H1 (cell line): Measurements from ENCODE around the gene FAM151A. TPM values are rescaled to one million over a fixed set of nuclear protein-coding genes. Genes with fewer than 3 reads are reported as not detected.

ENCODE experiments used
- CTCF ChIA-PET: fragments of 300-600 bp; sonication (Branson Sonifier 250); formaldehyde crosslinking; loops from one replicate; lab custom pipeline; 2021; ENCODE audit not compliant: partially characterized antibody; lab: Charles Lee
- POLR2A ChIA-PET: fragments of 300-600 bp; sonication (Branson Sonifier 250); formaldehyde crosslinking; loops from one replicate; lab custom pipeline; 2021; ENCODE audit warnings: inconsistent platforms; ENCODE audit not compliant: partially characterized antibody; lab: Charles Lee
- DNase-seq, 2 experiments: peaks; one replicate each; pipeline versions ENCODE4 v3.0.0 to v3.0.0-alpha.2; 2010 to 2022; ENCODE audit warnings: low spot score in 2 of 2, low read depth in 1 of 2, mixed read lengths in 1 of 2
- FAIRE-seq: peaks from 2 replicates; lab custom pipeline; 2011; peaks lifted over from hg19 to GRCh38; lab: Jason Lieb, UNC
- H2AFZ ChIP-seq: 2 replicates; pipeline ENCODE4 v1.8.1; 2012; ENCODE audit warnings: low read length, inconsistent platforms
- H2AK5ac ChIP-seq: 2 replicates; pipeline ENCODE4 v1.6.1; 2013; ENCODE audit warnings: low read depth, low read length
- H2BK120ac ChIP-seq: replicated peaks from 2 replicates; pipeline ENCODE3; 2013; ENCODE audit warnings: low read depth, low read length, inconsistent platforms
- H2BK12ac ChIP-seq: 2 replicates; pipeline ENCODE4 v1.6.1; 2013; ENCODE audit warnings: low read depth, low read length
- H2BK15ac ChIP-seq: 2 replicates; pipeline ENCODE4 v1.6.1; 2013; ENCODE audit warnings: low read length
- H2BK20ac ChIP-seq: 2 replicates; pipeline ENCODE4 v1.6.1; 2013; ENCODE audit warnings: low read length
- H2BK5ac ChIP-seq: 2 replicates; pipeline ENCODE4 v1.6.1; 2013; ENCODE audit warnings: low read depth, low read length
- H3K14ac ChIP-seq: 2 replicates; pipeline ENCODE4 v1.6.1; 2013; ENCODE audit warnings: inconsistent platforms; ENCODE audit not compliant: insufficient read length
- H3K18ac ChIP-seq: 2 replicates; pipeline ENCODE4 v1.6.1; 2013; ENCODE audit warnings: low read length; ENCODE audit errors: extremely low read depth
- H3K23ac ChIP-seq: 2 replicates; pipeline ENCODE4 v1.6.1; 2013; ENCODE audit warnings: inconsistent platforms; ENCODE audit not compliant: insufficient read length
- H3K23me2 ChIP-seq: 2 replicates; pipeline ENCODE4 v1.6.1; 2013; ENCODE audit warnings: low read depth, low read length
- H3K27ac ChIP-seq: 2 replicates; pipeline ENCODE4 v1.6.1; 2011; ENCODE audit warnings: low read depth, low read length, inconsistent platforms
- H3K27me3 ChIP-seq, 4 experiments: replicated peaks in 1 of 4; 1 replicate in 1 of 4; 2 replicates in 3 of 4; pipeline versions ENCODE4 v1.6.1 to v1.8.1; 2011 to 2013; ENCODE audit warnings: low read length in 3 of 4, mild to moderate bottlenecking in 3 of 4, inconsistent platforms in 2 of 4, mixed read lengths in 2 of 4, moderate library complexity in 1 of 4; ENCODE audit not compliant: control insufficient read depth in 3 of 4, insufficient read depth in 3 of 4; ENCODE audit errors: extremely low read depth in 1 of 4
- H3K36me3 ChIP-seq, 4 experiments: 2 replicates each; pipeline versions ENCODE4 v1.6.1 to v1.8.1; 2011 to 2013; ENCODE audit warnings: mild to moderate bottlenecking in 4 of 4, low read length in 3 of 4, moderate library complexity in 2 of 4, control low read depth in 1 of 4, inconsistent platforms in 1 of 4; ENCODE audit not compliant: insufficient read depth in 4 of 4, control insufficient read depth in 2 of 4
- H3K4ac ChIP-seq: replicated peaks from 2 replicates; pipeline ENCODE3; 2013; ENCODE audit warnings: low read length, low read depth, mixed read lengths, inconsistent platforms; ENCODE audit not compliant: insufficient read length
- H3K4me1 ChIP-seq, 4 experiments: replicated peaks in 1 of 4; 1 replicate in 1 of 4; 2 replicates in 3 of 4; pipeline versions ENCODE4 v1.6.1 to v1.8.1; 2011 to 2013; ENCODE audit warnings: low read length in 3 of 4, inconsistent platforms in 2 of 4, mixed read lengths in 1 of 4; ENCODE audit not compliant: insufficient read depth in 4 of 4, control insufficient read depth in 3 of 4
- H3K4me2 ChIP-seq, 2 experiments: 2 replicates each; pipeline versions ENCODE4 v1.6.1 to v1.8.1; 2011 to 2013; ENCODE audit warnings: low read depth in 2 of 2, low read length in 2 of 2, control low read depth in 1 of 2, inconsistent platforms in 1 of 2, mild to moderate bottlenecking in 1 of 2; ENCODE audit not compliant: insufficient read depth in 1 of 2
- H3K4me3 ChIP-seq, 4 experiments: fragments of 200-600, 300-600 bp in 1 of 4; sonication (generic), shearing (Covaris generic), sonication (Bioruptor Twin) in 1 of 4; 2 replicates each; pipeline versions ENCODE4 v1.5.1 to v1.8.1; 2011 to 2016; ENCODE audit warnings: low read length in 4 of 4, low read depth in 3 of 4, control low read depth in 2 of 4, inconsistent platforms in 2 of 4, mild to moderate bottlenecking in 2 of 4, mixed read lengths in 1 of 4, moderate library complexity in 1 of 4; ENCODE audit not compliant: insufficient read depth in 2 of 4; ENCODE audit errors: extremely low read depth in 1 of 4
- H3K56ac ChIP-seq: replicated peaks from 2 replicates; pipeline ENCODE3; 2013; ENCODE audit warnings: low read depth, mild to moderate bottlenecking, mixed read lengths, low read length, inconsistent platforms; ENCODE audit not compliant: insufficient read length
- H3K79me1 ChIP-seq: 2 replicates; pipeline ENCODE4 v1.6.1; 2013; ENCODE audit warnings: low read depth, low read length, control low read depth
- H3K79me2 ChIP-seq, 2 experiments: 2 replicates each; pipeline versions ENCODE4 v1.6.1 to v1.8.1; 2012 to 2013; ENCODE audit warnings: low read length in 2 of 2, mild to moderate bottlenecking in 2 of 2, inconsistent platforms in 1 of 2; ENCODE audit not compliant: insufficient read depth in 2 of 2, control insufficient read depth in 1 of 2
- H3K9ac ChIP-seq, 4 experiments: replicated peaks in 1 of 4; 1 replicate in 1 of 4; 2 replicates in 3 of 4; pipeline versions ENCODE4 v1.6.1 to v1.8.1; 2011 to 2013; ENCODE audit warnings: low read depth in 3 of 4, low read length in 3 of 4, control low read depth in 2 of 4, mild to moderate bottlenecking in 2 of 4, moderate library complexity in 2 of 4, inconsistent platforms in 1 of 4; ENCODE audit errors: extremely low read depth in 1 of 4
- H3K9me3 ChIP-seq, 2 experiments: 2 replicates each; pipeline versions ENCODE4 v1.6.1 to v1.8.1; 2012 to 2013; ENCODE audit warnings: mild to moderate bottlenecking in 2 of 2, moderate library complexity in 2 of 2, control low read depth in 1 of 2, inconsistent platforms in 1 of 2, low read depth in 1 of 2, low read length in 1 of 2, mixed read lengths in 1 of 2; ENCODE audit not compliant: insufficient read depth in 2 of 2
- H4K20me1 ChIP-seq, 2 experiments: replicated peaks in 1 of 2; 2 replicates each; pipeline versions ENCODE3 to v1.8.1; 2011 to 2013; ENCODE audit warnings: inconsistent platforms in 2 of 2, low read length in 2 of 2, mild to moderate bottlenecking in 1 of 2; ENCODE audit not compliant: insufficient read depth in 2 of 2, control insufficient read depth in 1 of 2
- H4K5ac ChIP-seq: 2 replicates; pipeline ENCODE4 v1.6.1; 2013; ENCODE audit warnings: low read length, low read depth, mixed read lengths, inconsistent platforms; ENCODE audit not compliant: insufficient read length
- H4K8ac ChIP-seq: 2 replicates; pipeline ENCODE4 v1.8.0; 2013; ENCODE audit warnings: mild to moderate bottlenecking, moderate library complexity, low read length, inconsistent platforms; ENCODE audit not compliant: insufficient read depth; ENCODE audit errors: extremely low read depth
- H4K91ac ChIP-seq: replicated peaks from 2 replicates; pipeline ENCODE3; 2013; ENCODE audit warnings: low read length, mixed read lengths, inconsistent platforms; ENCODE audit not compliant: insufficient read length
- EP300 ChIP-seq, 2 experiments: IDR thresholded peaks; 1 replicate in 1 of 2; 2 replicates in 1 of 2; pipeline ENCODE4 v1.6.1; 2011 to 2012; ENCODE audit warnings: low read depth in 2 of 2, low read length in 2 of 2, mild to moderate bottlenecking in 2 of 2, borderline replicate concordance in 1 of 2, inconsistent platforms in 1 of 2, moderate library complexity in 1 of 2
- MAX ChIP-seq: IDR thresholded peaks from 2 replicates; pipeline ENCODE4 v1.6.1; 2012; ENCODE audit warnings: inconsistent platforms
- NANOG ChIP-seq: IDR thresholded peaks from 2 replicates; pipeline ENCODE4 v1.6.1; 2011; ENCODE audit warnings: low read length, low read depth, mild to moderate bottlenecking, inconsistent platforms; ENCODE audit not compliant: insufficient read depth, poor library complexity, severe bottlenecking
- NRF1 ChIP-seq: IDR thresholded peaks from 2 replicates; pipeline ENCODE4 v1.6.1; 2011; ENCODE audit warnings: mild to moderate bottlenecking, low read depth, low read length, improper control_type of control experiment
- POLR2AphosphoS5 ChIP-seq: IDR thresholded peaks from 2 replicates; pipeline ENCODE4 v1.6.1; 2011; ENCODE audit warnings: low read depth, low read length
- RBBP5 ChIP-seq: IDR thresholded peaks from 2 replicates; pipeline ENCODE4 v1.7.1; 2012; ENCODE audit warnings: low read depth, mild to moderate bottlenecking, inconsistent platforms, low read length, moderate library complexity, borderline replicate concordance
- TAF7 ChIP-seq: optimal IDR thresholded peaks from 2 replicates; pipeline ENCODE3; 2011; ENCODE audit warnings: low read depth, mild to moderate bottlenecking, inconsistent platforms, low read length, moderate library complexity, borderline replicate concordance
- TBP ChIP-seq: IDR thresholded peaks from 2 replicates; pipeline ENCODE4 v1.6.1; 2011; ENCODE audit warnings: low read depth, low read length, improper control_type of control experiment
- TEAD4 ChIP-seq: IDR thresholded peaks from 2 replicates; pipeline ENCODE4 v1.6.1; 2012; ENCODE audit warnings: low read depth, low read length, inconsistent platforms, mixed read lengths
- WGBS, 2 experiments: shearing (Covaris generic) in 1 of 2; methylation state at CpG; one replicate each; pipeline versions ENCODE4 v1.1.6 to v1.1.7; 2013 to 2015; ENCODE audit warnings: low lambda C conversion rate in 2 of 2, mixed read lengths in 2 of 2, inconsistent platforms in 1 of 2, low coverage in 1 of 2, missing lambda C conversion rate in 1 of 2; ENCODE audit not compliant: insufficient replicate concordance in 2 of 2, insufficient coverage in 1 of 2, insufficient read length in 1 of 2; ENCODE audit errors: extremely low coverage in 1 of 2, missing lambda C conversion rate in 1 of 2; 5-methylcytosine and 5-hydroxymethylcytosine counted together
- polyA plus RNA-seq, 7 experiments: library from polyadenylated mRNA; depleted of rRNA in 3 of 7; stranded (reverse) in 5 of 7; unstranded in 2 of 7; fragments of >200 nt in 5 of 7; fragments of 200-250 nt in 2 of 7; gene quantifications; 1 replicate in 5 of 7; 2 replicates in 1 of 7; 4 replicates in 1 of 7; pipeline versions ENCODE4 v1.2.1 to v1.2.3, GENCODE V29; 2011 to 2013; ENCODE audit warnings: missing spikeins in 2 of 7, mixed read lengths in 2 of 7
- total RNA-seq: library from RNA; stranded (reverse); fragmentation: NEBNext Ultra II Directional; extraction: Animal tissue kit (Norgen Biotek cat#: 25700); gene quantifications from 2 replicates; pipeline ENCODE4 v1.2.1, GENCODE V29; 2021

The FAM151A gene
- total and polyA plus RNA-seq, 2 of the 8 experiments (the other 6 are each of a cell fraction or from before 2014, with no cell fraction given) = not detected

GRCh38 chr1:54658164-54658913 lies 35.0 kb upstream of the FAM151A start:
- H3K4me1 ChIP-seq = no peaks in the 10 kb centered on the region
- POLR2A ChIA-PET = no interaction called here
- H3K79me1 ChIP-seq = no peaks in the 10 kb centered on the region
- 69% methylated on average over 2 of the region's 2 CpGs; no CpG with 5 or more reads in 1 of the 2 experiments for WGBS, 2 experiments
- H3K56ac ChIP-seq = no peak overlapping the region
- H4K20me1 ChIP-seq = no peaks in the 10 kb centered on the region
- no peak overlapping the region for H2AK5ac ChIP-seq
- no peaks in the 10 kb centered on the region for H3K36me3 ChIP-seq
- H4K91ac ChIP-seq = no peak overlapping the region
- H2AFZ ChIP-seq = no peak overlapping the region
- no peak for TF ChIP-seq NRF1
- no peak for TF ChIP-seq NANOG
- TF ChIP-seq TBP = no peak
- no peak for TF ChIP-seq MAX
- TF ChIP-seq TEAD4 = no peak
- no peak for TF ChIP-seq POLR2AphosphoS5
- TF ChIP-seq RBBP5 = no peak
- TF ChIP-seq TAF7 = no peak
- TF ChIP-seq EP300 (IDR thresholded peaks at IDR 0.05; ENCODE audit: borderline replicate concordance in 1 of 2, low read depth in 2 of 2, low read length in 2 of 2) = no peak
- no peaks in the 10 kb centered on the region for H3K23me2 ChIP-seq
- CTCF ChIA-PET = interaction anchor here (0.5 to 1.5 kb wide), 3 partner anchors 10 to 1105 kb away, joined by 3 to 8 read pairs (median 3); no protein-coding TSS in a partner anchor
- H2BK20ac ChIP-seq = no peak overlapping the region
- H3K14ac ChIP-seq = no peak overlapping the region
- H3K23ac ChIP-seq = no peak overlapping the region
- no peak overlapping the region for H3K18ac ChIP-seq
- no peak overlapping the region for H2BK5ac ChIP-seq
- H3K27ac ChIP-seq = no peak overlapping the region
- H4K8ac ChIP-seq = no peak overlapping the region
- no peak overlapping the region for H3K4ac ChIP-seq
- no peak for FAIRE-seq
- no peak overlapping the region for H2BK120ac ChIP-seq
- no peak overlapping the region for H3K4me2 ChIP-seq
- H2BK12ac ChIP-seq = no peak overlapping the region
- no peak for DNase-seq
- no peak overlapping the region for H3K4me3 ChIP-seq
- no peaks in the 10 kb centered on the region for H3K79me2 ChIP-seq
- no peaks in the 10 kb centered on the region for H3K27me3 ChIP-seq
- H2BK15ac ChIP-seq = no peak overlapping the region
- H3K9me3 ChIP-seq = no peaks in the 10 kb centered on the region
- no peak overlapping the region for H3K9ac ChIP-seq
- no peak overlapping the region for H4K5ac ChIP-seq
